HG02759 (cell line): ENCODE results near the gene FECH.
"Not testable (repeated sequence)": the region's sequence is repeated elsewhere in the genome, so short reads cannot be mapped to it uniquely, and the experiment has no call there.

Source experiments
- ATAC-seq: cut with Tn5 transposase; IDR thresholded peaks from one replicate; pipeline ENCODE4 v1.9.1; 2021; ENCODE audit warnings: mild to moderate bottlenecking, moderate library complexity; ENCODE audit not compliant: unreplicated experiment

Gene FECH, protein sequence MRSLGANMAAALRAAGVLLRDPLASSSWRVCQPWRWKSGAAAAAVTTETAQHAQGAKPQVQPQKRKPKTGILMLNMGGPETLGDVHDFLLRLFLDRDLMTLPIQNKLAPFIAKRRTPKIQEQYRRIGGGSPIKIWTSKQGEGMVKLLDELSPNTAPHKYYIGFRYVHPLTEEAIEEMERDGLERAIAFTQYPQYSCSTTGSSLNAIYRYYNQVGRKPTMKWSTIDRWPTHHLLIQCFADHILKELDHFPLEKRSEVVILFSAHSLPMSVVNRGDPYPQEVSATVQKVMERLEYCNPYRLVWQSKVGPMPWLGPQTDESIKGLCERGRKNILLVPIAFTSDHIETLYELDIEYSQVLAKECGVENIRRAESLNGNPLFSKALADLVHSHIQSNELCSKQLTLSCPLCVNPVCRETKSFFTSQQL

DNA sequence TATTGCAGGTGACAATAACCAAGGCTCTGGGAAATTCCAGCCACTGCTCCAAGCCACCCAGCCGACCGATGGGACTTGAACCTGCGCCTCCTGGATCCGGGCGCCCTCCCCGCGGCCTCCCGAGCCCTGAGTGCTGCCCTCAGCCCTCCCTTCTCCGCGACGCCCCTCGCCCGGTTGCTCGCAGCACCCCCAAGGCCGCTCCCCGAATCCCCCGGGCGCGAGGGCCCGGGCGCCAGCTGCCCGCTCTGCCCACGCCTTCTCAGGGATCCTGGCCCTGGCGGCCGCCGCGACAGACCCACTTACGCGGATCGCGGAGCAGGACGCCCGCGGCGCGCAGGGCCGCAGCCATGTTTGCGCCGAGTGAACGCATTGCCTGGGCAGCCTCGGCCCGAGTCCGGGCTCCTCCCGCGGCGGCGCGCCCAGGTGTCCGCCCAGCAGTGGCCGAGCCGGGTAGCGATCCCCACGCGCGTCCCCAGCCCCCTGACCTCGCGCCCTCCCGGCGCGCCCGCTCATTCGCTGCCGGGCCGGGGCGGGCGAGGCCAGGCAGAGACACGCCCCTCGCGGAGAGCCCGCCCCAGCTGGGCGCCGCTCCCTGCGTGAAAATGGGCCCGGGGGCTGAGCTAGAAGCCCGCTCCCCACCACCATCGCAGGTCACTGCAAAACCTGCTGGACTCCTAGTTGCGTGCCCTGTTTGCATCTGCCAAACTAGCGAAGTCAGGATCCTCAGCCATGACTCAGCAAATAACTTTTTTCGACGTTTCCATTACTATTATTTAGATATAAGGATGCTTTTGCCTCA is at the start of gene FECH:
Gene FECH, minus strand, starts transcription at position 452 of the 799 bp plus-strand sequence. Its CDS starts 82 bp downstream, at position 370.
- ATAC-seq: peak; percentile 93

DNA sequence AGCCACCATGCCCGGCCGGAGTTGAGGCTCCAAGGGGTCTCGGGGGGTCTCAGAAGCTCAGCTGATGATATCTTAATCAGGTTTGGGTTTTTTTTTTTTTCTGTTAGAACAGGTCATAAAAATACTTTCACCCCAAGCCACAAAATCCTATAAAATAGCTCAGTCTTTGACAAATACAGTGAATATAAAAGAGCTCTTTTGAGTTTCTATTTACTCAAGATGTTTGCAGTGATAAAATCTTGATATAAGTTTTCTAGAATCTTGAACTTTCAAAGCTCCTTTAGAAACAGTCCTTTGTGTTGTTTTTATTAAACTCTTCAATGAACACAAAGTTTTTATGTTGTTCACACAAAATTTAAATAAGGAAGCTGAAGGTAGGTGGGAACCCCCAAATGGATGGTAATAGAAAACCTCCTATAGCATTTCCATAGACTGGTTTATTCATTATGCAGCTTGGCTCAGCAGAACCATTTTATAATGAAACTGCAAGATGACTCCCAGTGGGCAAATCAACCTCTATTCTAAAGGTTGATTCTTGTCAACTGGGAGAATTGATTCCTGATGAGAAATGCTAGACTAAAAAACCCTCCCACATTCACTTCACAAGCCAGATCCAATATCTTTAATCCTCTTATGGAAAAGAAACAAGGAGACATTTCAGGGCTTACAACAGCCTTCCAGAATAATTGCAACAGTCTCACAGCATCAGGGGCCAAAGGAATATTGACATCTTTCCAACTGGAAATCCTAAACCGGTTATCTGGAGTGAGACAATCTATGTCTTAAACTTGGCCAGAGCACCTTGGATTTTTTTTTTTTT is 48.7 kb upstream of the FECH start:
- no peak for ATAC-seq

DNA sequence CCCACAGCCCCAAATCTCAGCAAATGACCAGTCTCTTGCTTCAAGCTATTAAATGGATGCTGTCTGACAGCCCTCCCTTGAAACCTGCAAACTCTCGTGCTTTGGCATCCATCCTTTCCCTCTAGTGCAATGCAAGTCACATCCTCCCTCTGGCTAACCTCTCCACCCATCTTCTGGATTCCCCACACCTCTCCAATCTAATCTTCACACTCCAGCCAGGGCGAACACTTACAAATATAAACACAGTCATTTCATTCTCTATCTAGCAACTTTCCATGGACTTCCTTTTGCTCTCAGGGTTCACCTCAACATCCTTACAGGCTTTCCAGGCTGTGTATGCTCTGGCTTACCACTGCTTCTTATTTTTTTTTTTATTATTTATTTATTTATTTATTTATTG is 45.2 kb upstream of the FECH start:
- no peak for ATAC-seq

DNA sequence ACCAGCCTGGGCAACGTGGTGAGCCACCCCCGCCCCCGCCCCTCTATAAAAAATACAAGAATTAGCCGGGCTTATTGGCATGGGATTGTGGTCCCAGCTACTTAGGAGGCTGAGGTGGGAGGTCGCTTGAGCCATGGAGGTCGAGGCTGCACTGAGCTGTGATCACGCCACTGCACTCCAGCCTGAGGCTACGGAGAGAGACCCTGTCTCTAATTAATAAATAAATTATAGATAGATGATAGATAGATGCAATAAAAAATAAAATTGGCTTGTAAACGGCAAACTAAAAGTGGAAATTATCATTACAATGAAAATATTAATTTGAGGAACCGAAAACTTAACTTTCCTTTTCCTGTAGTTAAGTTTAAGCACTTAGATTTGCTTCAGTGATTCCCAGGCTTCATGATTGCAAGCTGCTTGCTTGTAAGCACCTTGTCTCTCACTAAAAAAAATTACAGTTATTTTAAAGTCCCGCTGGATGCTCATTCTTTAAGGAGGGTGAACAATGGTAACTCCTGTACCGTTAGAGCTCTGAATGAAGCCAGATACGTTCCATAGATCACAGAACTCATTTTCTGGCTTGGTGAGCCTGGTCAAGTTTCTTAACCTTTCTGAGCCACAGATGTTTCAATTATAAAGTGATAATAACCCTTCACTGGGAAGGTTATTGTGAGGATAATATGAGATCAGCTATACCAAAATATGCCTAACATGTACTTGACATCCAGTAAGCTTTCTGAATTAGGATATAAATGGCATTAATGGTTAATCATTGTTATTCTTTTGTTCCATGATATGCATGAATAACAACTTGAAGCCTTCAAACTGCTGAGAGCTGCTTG is 44.5 kb upstream of the FECH start:
- ATAC-seq: peak; percentile 29

DNA sequence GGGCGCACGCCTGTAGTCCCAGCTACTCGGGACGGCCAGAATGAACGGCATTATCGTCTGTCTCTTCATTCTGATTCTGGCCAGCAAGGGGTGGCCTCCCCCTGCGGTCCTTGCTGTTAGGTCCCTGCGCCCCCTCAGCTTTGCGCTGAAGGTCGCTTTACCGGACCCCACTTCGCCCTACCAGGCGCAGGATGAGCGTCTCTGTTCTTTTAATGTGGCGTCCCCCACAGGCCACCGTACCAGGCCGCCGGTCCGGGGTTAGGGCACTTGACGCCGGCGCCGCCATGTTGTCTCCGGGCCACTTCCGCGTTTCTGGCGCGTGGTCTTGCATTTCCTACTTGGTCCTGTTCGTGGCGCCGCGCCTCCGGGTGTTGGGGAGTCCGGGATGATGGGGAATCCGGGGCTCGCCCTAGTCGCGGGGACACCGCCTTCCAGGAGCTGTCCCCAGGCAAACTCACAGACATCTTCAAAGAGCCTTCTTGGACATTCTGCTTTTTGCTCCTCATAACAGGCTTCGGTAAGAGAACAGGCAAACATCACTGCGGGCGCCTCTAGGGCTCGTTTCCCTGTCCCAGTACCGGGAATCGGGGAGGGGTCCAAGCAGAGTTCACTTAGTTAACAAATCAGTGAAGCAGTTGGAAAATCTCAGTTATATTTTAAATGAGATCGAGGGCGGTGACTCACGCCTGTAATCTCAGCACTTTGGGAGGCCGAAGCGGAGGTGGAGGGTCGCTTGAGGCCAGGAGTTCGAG is 43.7 kb upstream of the FECH start:
- peak; percentile 96 for ATAC-seq

DNA sequence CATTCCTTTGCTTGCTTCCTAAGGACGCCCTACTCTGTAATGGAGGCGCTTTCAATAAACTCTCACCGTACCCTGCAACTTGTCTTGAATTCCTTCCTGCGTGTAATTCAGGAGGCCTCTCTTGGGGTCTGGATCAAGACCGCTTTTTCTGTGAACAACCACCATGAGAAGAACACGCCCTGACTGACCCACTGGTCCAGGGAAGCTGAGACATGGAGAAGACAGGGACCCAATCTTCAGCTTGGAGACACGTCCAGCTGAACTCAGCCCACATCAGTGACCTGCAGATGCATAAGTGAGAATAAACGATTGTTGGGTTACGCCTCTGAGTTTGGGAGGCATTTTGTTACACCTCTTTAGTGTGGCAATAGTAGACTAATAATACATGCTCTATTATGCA is 42.9 kb upstream of the FECH start:
- no peak for ATAC-seq

DNA sequence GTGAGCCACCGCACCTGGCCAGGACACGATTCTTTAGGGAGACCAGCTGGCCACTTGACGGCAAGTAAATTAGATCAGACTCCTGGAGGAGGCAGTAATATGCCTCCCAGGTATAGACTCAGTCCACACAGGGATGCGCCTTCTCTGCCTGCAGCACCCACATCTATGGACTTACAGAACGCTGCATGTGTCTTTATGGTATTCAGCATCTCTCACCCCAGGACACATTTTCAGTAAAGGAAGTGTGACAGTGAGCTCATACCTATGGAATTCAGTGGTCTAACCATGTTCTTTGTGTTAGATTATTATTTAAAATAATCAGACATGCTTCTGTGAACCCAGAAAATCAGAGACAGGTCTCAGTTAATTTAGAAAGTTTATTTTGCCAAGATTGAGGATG is 41.0 kb upstream of the FECH start:
- no peak for ATAC-seq

DNA sequence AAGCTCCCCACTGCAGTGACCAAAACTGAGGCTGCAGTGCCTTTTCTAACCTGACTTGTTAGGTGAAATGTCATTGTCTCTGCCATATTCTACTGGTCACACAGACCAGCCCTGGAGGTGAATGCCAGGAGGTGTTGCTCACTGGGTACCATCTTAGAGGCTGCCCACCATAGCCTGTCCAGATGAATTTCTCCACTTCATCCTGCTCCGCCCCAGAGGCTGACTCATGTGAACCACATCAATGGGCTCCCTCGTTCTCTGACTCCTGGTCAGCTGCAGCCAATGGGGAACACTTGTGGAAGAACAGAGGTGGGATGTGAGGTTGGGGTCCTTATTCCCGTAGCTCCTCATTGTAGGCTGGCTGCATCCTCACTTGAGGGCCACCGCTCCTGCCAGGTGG is 38.5 kb upstream of the FECH start:
- no peak for ATAC-seq

DNA sequence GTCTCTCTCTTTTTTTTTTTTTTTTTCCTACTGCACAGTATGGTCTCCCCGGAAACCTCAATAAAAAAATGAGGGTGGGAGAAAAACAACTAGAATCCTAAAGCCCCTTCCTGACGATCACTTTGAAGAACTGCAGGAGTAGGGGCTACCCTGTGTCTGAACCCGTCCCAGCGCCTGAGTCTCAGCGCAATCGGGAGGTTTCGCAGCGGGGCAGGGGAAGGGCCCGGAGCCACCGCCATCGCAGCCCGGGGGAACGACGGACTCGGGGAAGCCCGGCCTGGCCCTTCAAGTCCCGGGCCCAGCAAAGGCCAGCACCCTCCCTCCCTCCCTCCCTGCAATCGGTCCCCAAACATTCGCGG is 34.7 kb upstream of the FECH start:
- peak; percentile 21 for ATAC-seq

DNA sequence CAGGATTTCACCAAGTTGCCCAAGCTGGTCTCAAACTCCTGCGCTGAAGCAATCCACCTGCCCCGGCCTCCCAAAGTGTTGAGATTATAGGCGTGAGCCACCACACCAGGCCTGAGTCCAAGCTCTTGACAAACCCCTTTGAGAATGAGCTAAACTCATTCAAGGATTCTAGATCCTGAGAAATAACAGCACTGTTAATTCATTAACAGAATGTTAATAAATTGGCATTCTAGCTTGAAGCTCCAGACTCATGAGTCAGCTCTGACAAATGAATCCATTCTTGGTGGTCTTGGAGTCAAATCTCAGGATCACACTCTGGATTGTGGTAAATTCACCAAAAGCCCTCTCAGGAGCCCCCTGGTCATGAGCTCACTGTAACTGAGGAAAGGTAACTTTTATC is 33.4 kb upstream of the FECH start:
- no peak for ATAC-seq

DNA sequence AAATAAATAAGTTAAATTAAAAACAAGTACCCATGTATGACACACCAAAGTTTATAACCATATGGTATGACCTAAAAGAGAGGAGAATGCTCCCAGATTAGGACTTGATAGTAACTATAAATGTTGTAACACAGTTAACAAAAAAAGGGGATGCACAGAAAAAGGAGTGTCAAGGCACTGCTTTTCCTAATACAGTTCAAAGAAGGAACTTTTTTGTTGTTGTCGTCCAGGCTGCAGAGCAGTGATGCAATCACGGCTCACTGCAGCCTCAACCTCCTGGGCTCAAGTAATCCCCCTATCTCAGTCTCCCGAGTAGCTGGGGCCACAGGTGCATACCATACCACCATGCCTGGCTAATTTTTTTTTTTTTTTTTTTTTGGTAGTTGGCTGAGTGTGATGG is 32.4 kb upstream of the FECH start:
- ATAC-seq: no peak

DNA sequence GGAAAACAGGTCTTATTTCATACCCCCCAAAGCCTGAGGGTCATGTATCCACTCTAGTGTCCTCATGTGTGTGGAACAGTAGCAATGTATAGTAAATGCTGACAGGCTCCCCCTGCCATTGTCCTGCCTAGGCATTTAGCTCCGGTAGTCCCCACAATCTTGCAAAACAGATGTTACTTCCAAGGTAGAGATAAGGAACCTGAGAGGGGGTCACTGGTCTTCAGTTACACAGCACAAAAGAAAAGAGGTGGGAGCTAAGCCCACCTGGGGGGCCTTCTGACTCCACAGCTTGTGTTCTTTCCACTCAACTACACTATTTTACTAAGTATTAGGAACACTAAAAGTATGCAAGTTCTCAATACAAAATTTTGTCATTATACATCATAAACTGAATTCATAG is 17.4 kb upstream of the FECH start:
- no peak for ATAC-seq

DNA sequence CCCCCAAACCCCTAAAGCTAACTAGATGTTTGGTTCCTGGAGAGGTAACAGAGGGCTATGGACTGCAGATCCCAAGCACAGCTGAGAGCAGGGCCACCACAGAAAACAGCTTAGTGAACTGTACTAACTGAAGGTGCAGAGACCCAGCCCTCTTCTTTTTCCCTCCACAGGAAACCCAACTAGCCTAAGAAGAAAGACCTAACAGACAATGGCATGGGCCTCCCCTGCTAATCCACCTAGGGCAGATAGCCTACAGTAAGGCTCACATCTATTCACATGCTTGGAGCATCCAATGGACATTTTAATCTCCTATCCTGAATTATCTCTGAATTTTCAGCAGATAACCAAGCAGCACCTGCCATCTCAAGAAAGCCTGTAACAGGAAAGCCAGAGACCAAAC is 8.8 kb upstream of the FECH start:
- no peak for ATAC-seq

DNA sequence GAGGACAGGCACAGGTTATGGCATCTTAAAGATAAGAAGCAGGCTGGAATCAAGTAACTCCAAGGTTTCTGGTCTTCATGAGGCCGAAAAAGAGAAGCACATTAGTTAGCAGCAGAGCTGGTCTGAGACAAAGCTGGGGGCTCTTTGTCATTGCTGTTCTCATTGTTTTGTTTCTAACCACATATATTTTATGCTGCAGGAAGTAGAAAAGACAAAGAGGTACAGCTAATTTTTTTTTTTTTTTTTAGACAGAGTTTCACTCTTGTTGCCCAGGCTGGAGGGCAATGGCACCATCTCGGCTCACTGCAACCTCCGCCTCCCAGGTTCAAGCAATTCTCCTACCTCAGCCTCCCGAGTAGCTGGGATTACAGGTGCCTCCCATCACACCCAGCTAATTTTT is 6.2 kb upstream of the FECH start:
- not testable (repeated sequence) for ATAC-seq

DNA sequence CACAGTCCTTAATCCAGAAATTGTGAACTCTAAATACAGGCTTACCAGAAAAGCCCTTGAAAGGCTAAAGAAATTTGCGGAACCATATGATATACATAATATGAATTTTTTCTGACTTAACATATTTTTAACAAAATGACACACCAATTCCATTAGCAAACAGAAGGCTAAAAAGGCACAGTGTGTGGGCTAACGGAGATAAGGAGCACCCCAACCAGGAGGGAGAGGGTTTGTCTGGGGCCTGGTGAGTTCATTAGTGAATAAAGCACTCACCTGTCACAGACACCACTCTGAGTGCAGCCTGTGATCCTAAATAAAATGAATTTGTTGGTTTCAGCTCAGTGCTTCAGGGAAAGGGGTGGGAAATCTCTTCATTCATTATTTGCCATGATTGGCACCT is 2.7 kb upstream of the FECH start:
- no peak for ATAC-seq

DNA sequence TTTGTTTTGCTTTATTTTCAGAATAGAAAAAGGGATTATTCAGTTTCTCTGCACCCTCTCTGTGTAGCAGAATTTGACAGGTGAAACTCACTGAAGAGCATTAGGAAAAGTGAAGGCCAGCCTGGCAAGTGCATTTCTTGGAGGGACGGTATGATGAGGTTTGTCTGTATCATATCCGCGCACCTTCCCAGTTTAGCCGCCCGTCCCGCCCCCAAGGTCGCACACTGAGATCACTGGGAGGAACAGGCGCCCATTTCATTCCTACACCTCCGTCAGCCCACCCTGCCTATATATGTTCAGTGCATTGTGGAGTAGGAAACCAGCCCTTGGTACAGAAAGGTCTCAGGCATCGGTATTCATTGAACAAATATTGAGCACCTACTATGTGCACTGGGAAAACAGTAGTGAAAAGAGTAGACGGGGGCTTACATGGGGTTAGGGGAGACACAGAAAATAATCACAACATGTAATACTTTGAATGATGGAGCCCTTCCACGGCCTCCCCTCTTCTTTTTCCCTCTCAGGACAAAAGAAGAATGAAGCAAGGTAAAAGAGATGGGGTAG is 678 bp upstream of the FECH start:
- no peak for ATAC-seq

DNA sequence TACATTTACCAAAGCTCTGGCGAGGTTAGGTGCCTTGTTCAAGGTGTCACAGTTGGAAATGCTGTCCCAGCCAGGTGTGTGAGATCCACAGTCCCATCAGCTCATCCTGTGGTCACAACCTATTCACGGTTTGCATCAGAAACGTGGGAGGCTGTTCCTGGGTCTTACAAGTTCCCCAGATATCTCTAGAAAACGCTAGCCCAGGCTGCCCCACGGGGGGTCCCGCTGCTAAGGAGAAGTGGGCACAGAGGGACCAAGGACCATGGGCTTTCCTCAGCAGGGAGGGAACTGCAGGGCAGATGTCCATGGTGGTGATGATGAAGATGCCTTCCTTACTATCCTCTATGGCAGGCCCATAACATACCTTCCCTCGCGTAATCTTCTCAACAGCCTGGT is 649 bp downstream of the FECH start:
- ATAC-seq: peak; percentile 2

DNA sequence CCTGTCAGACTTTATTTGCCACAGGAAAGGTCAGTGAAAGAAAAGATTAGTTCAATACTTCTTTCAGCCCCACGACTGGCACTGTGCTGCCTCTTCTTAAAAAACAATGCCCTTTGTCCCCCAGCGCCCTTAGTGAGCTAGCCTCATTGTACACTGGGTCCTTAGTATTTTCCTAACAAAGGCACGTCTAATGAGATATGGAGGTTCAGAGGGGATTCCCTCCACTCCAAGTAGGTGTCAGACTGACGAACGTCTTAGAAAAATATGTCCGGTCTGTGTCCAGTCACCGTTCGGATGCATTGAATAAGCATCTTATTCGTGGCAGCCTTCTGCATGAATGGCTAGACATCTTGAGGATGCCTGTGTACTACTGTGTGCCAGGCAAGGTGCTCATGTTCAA is 1.1 kb downstream of the FECH start:
- ATAC-seq: no peak

DNA sequence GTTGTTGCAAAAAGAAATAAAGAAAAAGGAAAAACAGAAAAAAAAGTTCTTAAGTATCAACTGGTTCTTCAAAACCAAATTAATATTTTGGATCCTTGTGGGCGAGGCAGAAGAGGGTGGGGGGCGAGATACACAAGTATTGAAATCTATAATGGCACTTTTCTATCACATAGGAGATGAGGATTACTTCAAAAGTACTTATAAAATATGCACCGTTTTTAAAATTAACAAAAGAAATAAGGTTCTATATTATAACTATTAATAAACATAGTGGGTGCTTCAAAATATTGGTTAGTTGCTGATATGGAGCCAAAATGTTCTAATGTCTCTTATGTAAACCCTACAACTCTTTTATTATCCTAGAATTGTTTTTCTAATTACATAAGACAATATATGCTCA is 2.1 kb downstream of the FECH start:
- no peak for ATAC-seq
